B cell (primary cell): ENCODE data around the gene NRF1. TPM values are rescaled to one million over a fixed set of nuclear protein-coding genes. Genes with fewer than 3 reads are reported as not detected.

ENCODE experiments used
- ATAC-seq: fragments of 200-7000 bp; cut with Tn5 transposase; one replicate; pipeline ENCODE4 v1.10.0; 2021; ENCODE audit warnings: low read depth, mild to moderate bottlenecking, moderate number of reproducible peaks, moderate library complexity
- CTCF ChIA-PET: fragments of 350-600 bp; sonication (Branson Sonifier 250); formaldehyde crosslinking; loops from one replicate; lab custom pipeline; 2021; ENCODE audit warnings: antibody characterized with exemption, inconsistent platforms; lab: Charles Lee
- POLR2A ChIA-PET: fragments of 350-600 bp; sonication (Branson Sonifier 250); formaldehyde crosslinking; loops from one replicate; lab custom pipeline; 2021; ENCODE audit warnings: antibody characterized with exemption; lab: Charles Lee
- DNase-seq: peaks from one replicate; pipeline ENCODE4 v3.0.0; 2013
- H2AFZ ChIP-seq: 2 replicates; pipeline ENCODE4 v1.6.1; 2012; ENCODE audit warnings: mild to moderate bottlenecking, low read depth, low read length; ENCODE audit not compliant: insufficient read depth, poor library complexity, severe bottlenecking
- H3K27ac ChIP-seq, 2 donors: 1 replicate in 1 of 2; 2 replicates in 1 of 2; pipeline ENCODE4 v1.5.1; 2012 to 2013; ENCODE audit warnings: low read length in 2 of 2, mild to moderate bottlenecking in 2 of 2, moderate library complexity in 1 of 2
- H3K27me3 ChIP-seq, 4 experiments: fragments of 200-600 bp in 1 of 4; sonication (generic) in 1 of 4; replicated peaks in 1 of 4; 1 replicate in 2 of 4; 2 replicates in 2 of 4; pipeline versions ENCODE4 v1.6.1 to v1.7.0; 2013 to 2016; ENCODE audit warnings: low read length in 3 of 4, mild to moderate bottlenecking in 2 of 4, mixed read lengths in 1 of 4, moderate library complexity in 1 of 4; ENCODE audit not compliant: insufficient read depth in 4 of 4, control insufficient read depth in 3 of 4; ENCODE audit errors: control extremely low read depth in 1 of 4
- H3K36me3 ChIP-seq, 2 experiments: replicated peaks in 1 of 2; 1 replicate in 1 of 2; 2 replicates in 1 of 2; pipeline versions ENCODE4 v1.6.1 to v1.7.1; 2013; ENCODE audit warnings: low read length in 1 of 2; ENCODE audit not compliant: insufficient read depth in 2 of 2, control insufficient read depth in 1 of 2; ENCODE audit errors: control extremely low read depth in 1 of 2, extremely low read depth in 1 of 2
- H3K4me1 ChIP-seq, 2 donors: fragments of 200-600 bp in 1 of 2; sonication (generic) in 1 of 2; 1 replicate in 1 of 2; 2 replicates in 1 of 2; pipeline versions ENCODE4 v1.5.1 to v1.6.1; 2013 to 2017; ENCODE audit warnings: low read length in 2 of 2; ENCODE audit not compliant: control insufficient read depth in 2 of 2, insufficient read depth in 2 of 2
- H3K4me2 ChIP-seq: replicated peaks from 2 replicates; pipeline ENCODE3; 2012; ENCODE audit warnings: mild to moderate bottlenecking, low read depth, low read length; ENCODE audit not compliant: poor library complexity, severe bottlenecking
- H3K4me3 ChIP-seq, 5 experiments: fragments of 200-600 bp in 1 of 5; sonication (generic) in 1 of 5; 1 replicate in 3 of 5; 2 replicates in 2 of 5; pipeline versions ENCODE4 v1.5.1 to v1.7.0; 2011 to 2016; ENCODE audit warnings: low read length in 4 of 5, mild to moderate bottlenecking in 4 of 5, low read depth in 2 of 5, control low read depth in 1 of 5, moderate library complexity in 1 of 5; ENCODE audit not compliant: insufficient read depth in 1 of 5; ENCODE audit errors: control extremely low read depth in 1 of 5, extremely low read depth in 1 of 5
- H3K79me2 ChIP-seq: fragments of 200-600 bp; sonication (generic); one replicate; pipeline ENCODE4 v1.6.0; 2016; ENCODE audit warnings: low read length; ENCODE audit not compliant: control insufficient read depth, insufficient read depth
- H3K9ac ChIP-seq: fragments of 200-600 bp; sonication (generic); 2 replicates; pipeline ENCODE4 v1.6.1; 2017; ENCODE audit warnings: mild to moderate bottlenecking, low read length, moderate library complexity
- H3K9me3 ChIP-seq, 3 donors: one replicate each; pipeline versions ENCODE4 v1.6.1 to v1.7.1; 2013; ENCODE audit warnings: low read length in 2 of 3; ENCODE audit not compliant: control insufficient read depth in 2 of 3, insufficient read depth in 1 of 3; ENCODE audit errors: control extremely low read depth in 1 of 3
- H4K20me1 ChIP-seq: 2 replicates; pipeline ENCODE4 v1.6.0; 2012; ENCODE audit warnings: mild to moderate bottlenecking, low read length; ENCODE audit not compliant: insufficient read depth, control insufficient read depth, poor library complexity, severe bottlenecking
- H3K27ac Mint-ChIP-seq: one replicate; pipeline ENCODE4 v1.8.0; 2021; ENCODE audit warnings: mixed read lengths
- H3K27me3 Mint-ChIP-seq: one replicate; pipeline ENCODE4 v1.8.0; 2021; ENCODE audit warnings: mixed read lengths
- H3K4me1 Mint-ChIP-seq: one replicate; pipeline ENCODE4 v1.8.0; 2021; ENCODE audit warnings: mixed read lengths
- H3K4me3 Mint-ChIP-seq: one replicate; pipeline ENCODE4 v1.8.0; 2021; ENCODE audit warnings: mixed read lengths
- H3K9me3 Mint-ChIP-seq: one replicate; pipeline ENCODE4 v1.8.0; 2022; ENCODE audit warnings: mixed read lengths; ENCODE audit not compliant: insufficient read depth
- EZH2 ChIP-seq: IDR thresholded peaks from 2 replicates; pipeline ENCODE4 v1.6.1; 2012; ENCODE audit warnings: borderline replicate concordance, low read depth, mild to moderate bottlenecking, moderate library complexity, low read length; ENCODE audit not compliant: insufficient read depth, poor library complexity, severe bottlenecking
- WGBS: methylation state at CpG from one replicate; pipeline ENCODE4 v1.1.5; 2013; ENCODE audit warnings: missing lambda C conversion rate; ENCODE audit not compliant: insufficient coverage; 5-methylcytosine and 5-hydroxymethylcytosine counted together
- intact Hi-C: fragments of 100-400 bp; cut with micrococcal nuclease; formaldehyde crosslinking; loops from one replicate; pipeline ENCODE4 v1.10.0; 2022
- polyA plus RNA-seq: library from polyadenylated mRNA; depleted of rRNA; stranded (reverse); fragments of >200 nt; gene quantifications from 2 replicates; pipeline ENCODE4 v1.2.3, GENCODE V29; 2012
- total RNA-seq, 2 donors: library from RNA; stranded (reverse); fragments of 120-200 nt in 1 of 2; gene quantifications; 1 replicate in 1 of 2; 2 replicates in 1 of 2; pipeline versions ENCODE4 v1.2.3 to v1.2.4, GENCODE V29; 2013 to 2022
- TF ChIP-seq, protein P1 (sequence below): fragments of 200-600 bp; IDR thresholded peaks from one replicate; pipeline ENCODE4 v1.8.0; 2022; ENCODE audit warnings: antibody characterized with exemption, mild to moderate bottlenecking

The NRF1 gene
- total and polyA plus RNA-seq, 2 donors (not counting 1 experiment from before 2014, with no cell fraction given) = 19.6 to 53.0 TPM

GRCh38 chr7:129677796-129678195 lies 66.3 kb downstream of the NRF1 start:
- H3K27ac ChIP-seq = no peak overlapping the region
- H3K4me2 ChIP-seq = no peak overlapping the region
- no peaks in the 10 kb centered on the region for H3K27me3 Mint-ChIP-seq
- no peak overlapping the region for H3K4me3 Mint-ChIP-seq
- ATAC-seq (no peak), DNase-seq (no peak)
- intact Hi-C loops = no loop called here
- peaks cover 0 to 38% of the 10 kb centered on the region in 2 experiments for H3K36me3 ChIP-seq
- no peaks in the 10 kb centered on the region for H3K4me1 ChIP-seq
- H3K79me2 ChIP-seq = peaks cover 12% of the 10 kb centered on the region
- no peak overlapping the region for H3K9ac ChIP-seq
- CTCF ChIA-PET = no interaction called here
- H3K9me3 ChIP-seq = peaks cover 0 to 9% (median 0%) of the 10 kb centered on the region in 3 donors
- no peak overlapping the region for H3K27ac Mint-ChIP-seq
- POLR2A ChIA-PET = no interaction called here
- TF ChIP-seq, protein P1, sequence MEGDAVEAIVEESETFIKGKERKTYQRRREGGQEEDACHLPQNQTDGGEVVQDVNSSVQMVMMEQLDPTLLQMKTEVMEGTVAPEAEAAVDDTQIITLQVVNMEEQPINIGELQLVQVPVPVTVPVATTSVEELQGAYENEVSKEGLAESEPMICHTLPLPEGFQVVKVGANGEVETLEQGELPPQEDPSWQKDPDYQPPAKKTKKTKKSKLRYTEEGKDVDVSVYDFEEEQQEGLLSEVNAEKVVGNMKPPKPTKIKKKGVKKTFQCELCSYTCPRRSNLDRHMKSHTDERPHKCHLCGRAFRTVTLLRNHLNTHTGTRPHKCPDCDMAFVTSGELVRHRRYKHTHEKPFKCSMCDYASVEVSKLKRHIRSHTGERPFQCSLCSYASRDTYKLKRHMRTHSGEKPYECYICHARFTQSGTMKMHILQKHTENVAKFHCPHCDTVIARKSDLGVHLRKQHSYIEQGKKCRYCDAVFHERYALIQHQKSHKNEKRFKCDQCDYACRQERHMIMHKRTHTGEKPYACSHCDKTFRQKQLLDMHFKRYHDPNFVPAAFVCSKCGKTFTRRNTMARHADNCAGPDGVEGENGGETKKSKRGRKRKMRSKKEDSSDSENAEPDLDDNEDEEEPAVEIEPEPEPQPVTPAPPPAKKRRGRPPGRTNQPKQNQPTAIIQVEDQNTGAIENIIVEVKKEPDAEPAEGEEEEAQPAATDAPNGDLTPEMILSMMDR = no peak
- no peak for TF ChIP-seq EZH2
- no peaks in the 10 kb centered on the region for H4K20me1 ChIP-seq
- no peaks in the 10 kb centered on the region for H3K4me1 Mint-ChIP-seq
- no peak overlapping the region for H3K4me3 ChIP-seq
- WGBS = no CpG with 5 or more reads among the region's 4 CpGs
- H2AFZ ChIP-seq = no peak overlapping the region
- no peaks in the 10 kb centered on the region for H3K27me3 ChIP-seq
- H3K9me3 Mint-ChIP-seq = peaks cover 5% of the 10 kb centered on the region

DNA sequence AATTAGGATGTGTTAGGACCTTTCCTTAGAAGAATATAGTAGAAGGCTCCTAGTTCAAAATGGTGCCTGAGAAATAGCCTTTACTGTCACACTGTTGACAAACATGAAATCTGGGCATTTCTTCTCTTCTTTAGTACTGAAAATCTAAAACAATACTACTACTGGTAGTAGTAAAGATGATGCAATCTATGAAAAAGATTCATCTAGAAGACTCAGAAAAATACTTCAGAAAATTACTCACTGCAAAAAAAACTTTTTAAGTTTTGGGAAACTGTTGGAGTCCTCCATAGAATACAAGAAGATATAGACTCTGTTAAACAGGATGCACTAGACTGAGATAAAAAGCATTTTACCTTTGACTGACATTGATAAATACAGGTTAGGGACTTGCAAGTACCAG lies 67.1 kb downstream of the NRF1 start:
- CTCF ChIA-PET = no interaction called here
- no peak overlapping the region for H3K9ac ChIP-seq
- TF ChIP-seq, protein P1 = no peak
- TF ChIP-seq EZH2 = no peak
- no peaks in the 10 kb centered on the region for H3K4me1 Mint-ChIP-seq
- peaks cover 9% of the 10 kb centered on the region for H3K79me2 ChIP-seq
- H3K4me2 ChIP-seq = no peak overlapping the region
- H3K36me3 ChIP-seq = peaks cover 0 to 33% of the 10 kb centered on the region in 2 experiments
- H3K4me3 ChIP-seq = no peak overlapping the region
- DNase-seq = no peak
- no peaks in the 10 kb centered on the region for H4K20me1 ChIP-seq
- intact Hi-C loops = no loop called here
- peaks cover 0 to 9% (median 0%) of the 10 kb centered on the region in 3 donors for H3K9me3 ChIP-seq
- H3K4me1 ChIP-seq = no peaks in the 10 kb centered on the region
- POLR2A ChIA-PET = no interaction called here
- no peaks in the 10 kb centered on the region for H3K27me3 Mint-ChIP-seq
- no peaks in the 10 kb centered on the region for H3K27me3 ChIP-seq
- H3K9me3 Mint-ChIP-seq = peaks cover 5% of the 10 kb centered on the region
- H3K27ac Mint-ChIP-seq = no peak overlapping the region
- no peak for ATAC-seq
- H3K27ac ChIP-seq = no peak overlapping the region
- no peak overlapping the region for H2AFZ ChIP-seq
- no peak overlapping the region for H3K4me3 Mint-ChIP-seq
